Forelimb muscle (tissue), 1 donor: ENCODE measurements around the gene THRSP. TPM values are rescaled to one million over a fixed set of nuclear protein-coding genes. Genes with fewer than 3 reads are reported as not detected.

Experiments
- DNase-seq: peaks from one replicate; pipeline ENCODE4 v3.0.0-alpha.2; 2013; ENCODE audit warnings: low read depth
- polyA plus RNA-seq: library from polyadenylated mRNA; unstranded; fragments of 120-200 nt; gene quantifications from one replicate; pipeline ENCODE4 v1.2.1, GENCODE V29; 2013; ENCODE audit not compliant: insufficient read length

The THRSP gene
- polyA plus RNA-seq, 1 donor = 0.51 TPM

DNA sequence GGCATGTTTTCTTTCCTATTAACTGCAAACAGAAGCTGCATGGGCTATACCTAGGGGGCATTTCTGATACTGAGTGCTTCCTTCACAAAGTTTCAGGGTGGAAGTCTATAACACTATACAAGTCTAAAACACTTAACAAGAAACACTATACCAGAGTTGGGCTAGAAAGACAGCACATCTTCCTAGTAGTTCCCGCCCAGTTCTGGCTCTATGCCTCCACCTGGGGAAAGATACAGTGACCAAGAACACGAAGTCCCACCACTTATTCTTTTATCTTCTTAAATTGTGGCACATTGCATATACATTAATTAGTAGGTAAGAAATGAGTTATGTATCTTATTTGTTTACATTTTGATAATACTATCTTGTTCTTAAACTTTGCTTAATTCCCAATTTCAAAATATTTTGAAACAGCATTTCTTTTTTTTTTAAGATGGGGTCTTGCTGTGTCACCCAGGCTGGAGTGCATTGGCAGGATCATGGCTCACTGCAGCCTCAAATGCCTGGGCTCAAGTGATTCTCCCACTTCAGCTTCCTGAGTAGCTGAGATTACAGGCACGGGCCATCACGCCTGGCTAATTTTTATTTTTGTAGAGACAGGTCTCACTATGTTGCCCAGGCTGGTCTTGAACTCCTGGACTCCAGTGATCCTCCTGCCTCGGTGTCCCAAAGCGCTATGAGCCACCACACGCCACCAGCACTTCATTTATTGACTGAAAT, 34.2 kb downstream of the THRSP start:
- DNase-seq = no peak

- DNase-seq = no peak
Observed at GRCh38 chr11:78099666-78100065, 36.0 kb downstream of the THRSP start.

GRCh38 chr11:78100261-78100660, 36.6 kb downstream of the THRSP start:
- no peak for DNase-seq

DNA sequence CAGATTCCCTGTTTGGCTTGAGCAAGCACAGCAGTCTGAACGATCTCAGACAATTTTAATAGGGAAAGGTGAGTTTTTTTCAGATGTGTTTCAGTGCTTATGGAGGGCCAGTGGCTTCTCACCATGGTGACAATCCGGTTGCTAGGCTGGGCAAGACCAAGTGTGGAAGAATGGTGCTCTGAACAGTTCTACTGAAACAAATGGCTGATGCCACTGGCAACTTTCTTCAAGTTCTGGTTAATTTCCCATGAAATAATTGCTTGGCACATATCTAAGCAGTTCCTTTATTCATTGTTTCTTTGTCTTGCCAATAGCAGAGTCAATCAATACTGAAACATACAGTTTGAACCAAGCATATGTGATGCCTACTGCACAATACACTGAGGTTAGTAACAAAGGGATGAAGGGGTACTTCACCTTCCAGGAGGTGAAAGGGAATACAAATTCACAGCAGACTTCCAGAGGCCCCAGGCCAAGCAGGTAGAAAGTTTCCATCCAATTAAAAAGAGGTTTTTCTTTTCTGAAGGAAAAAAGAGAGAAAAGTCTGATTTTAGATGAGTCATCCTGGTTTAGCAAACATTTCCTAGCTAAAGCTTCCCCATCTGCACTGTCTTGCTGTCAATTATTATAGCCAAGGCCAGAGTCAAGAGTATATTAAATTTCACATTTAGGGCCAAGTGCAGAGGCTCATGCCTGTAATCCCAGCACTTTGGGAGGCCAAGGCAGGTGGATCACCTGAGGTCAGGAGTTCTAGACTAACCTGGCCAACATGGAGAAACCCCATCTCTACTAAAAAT, 37.2 kb downstream of the THRSP start:
- no peak for DNase-seq

DNA sequence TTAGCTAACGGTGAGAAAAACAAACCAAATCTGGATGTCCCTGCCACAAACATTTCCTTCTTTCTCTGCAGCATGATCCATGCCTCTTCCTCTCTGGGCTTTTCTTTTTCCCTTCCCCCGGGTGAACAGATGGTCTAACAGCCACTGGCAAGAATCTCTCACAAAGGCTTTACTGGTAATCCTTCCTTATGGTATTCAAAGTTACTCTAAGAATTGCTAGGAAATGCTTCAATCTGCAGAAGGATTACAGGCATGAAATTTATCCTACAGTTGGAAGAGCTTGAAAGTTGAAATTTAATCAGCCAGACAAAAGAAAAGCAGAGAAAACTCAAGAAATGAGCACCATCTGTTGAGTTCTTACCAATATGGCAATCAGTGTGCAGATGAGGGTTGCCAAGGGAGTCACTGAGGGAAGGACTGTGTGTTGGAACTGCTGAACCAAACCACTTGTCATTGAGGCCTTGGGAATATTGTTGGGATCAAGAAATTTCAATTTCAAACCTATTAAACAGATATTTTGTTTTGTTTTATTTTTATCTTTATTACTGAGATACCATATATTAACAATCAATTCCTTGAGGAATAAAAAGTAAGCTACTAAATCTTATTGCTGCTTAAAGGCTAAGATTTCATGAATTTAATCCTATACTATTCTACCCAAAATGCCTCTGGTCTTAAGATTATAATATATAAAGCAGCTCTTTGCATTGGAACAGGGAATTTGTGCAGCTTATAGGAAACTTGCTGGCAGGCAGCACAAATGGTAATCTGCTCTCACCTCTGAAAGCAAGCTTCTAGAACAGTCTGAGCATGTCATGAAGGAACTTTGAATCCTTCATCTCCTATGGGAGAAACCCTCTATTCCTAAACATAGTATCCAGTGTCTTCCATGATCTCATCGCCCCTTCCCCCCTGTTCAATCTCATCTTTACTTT, 45.7 kb downstream of the THRSP start:
- DNase-seq = no peak

DNA sequence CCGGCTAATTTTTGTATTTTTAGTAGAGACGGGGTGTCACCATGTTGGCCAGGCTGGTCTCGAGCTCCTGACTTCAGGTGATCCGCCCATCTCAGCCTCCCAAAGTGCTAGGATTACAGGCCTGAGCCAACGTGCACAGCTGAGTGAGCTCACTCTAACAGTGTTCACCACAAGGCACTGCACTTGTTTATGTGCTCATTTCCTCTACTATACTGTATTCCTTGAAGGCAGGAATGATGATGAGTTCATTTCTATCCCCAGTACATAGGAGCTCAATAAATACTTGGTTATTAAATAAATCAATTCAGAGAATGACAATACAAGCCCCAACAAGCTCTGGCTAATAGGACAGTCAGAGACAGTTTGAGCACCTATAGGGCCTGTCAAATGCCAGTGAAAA, 46.7 kb downstream of the THRSP start:
- DNase-seq = no peak

DNA sequence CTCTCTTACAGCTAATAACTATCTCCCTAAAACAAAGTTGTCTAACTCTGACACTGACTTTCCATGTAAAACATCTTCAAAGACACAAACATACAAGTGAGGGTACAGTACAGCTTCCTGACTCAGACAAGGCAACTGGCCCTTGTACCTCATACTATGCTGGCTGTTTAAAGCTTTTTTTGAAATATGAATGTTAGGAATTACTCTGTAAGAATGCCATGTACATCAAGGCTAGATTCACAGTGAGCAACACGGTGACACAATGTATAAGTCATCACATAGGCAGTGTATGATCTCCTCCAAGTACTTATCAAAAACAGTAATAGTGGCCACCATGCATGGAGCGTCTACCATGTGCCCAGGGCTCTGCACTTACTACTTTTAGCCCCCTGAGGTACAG, 47.2 kb downstream of the THRSP start:
- DNase-seq = no peak

DNA sequence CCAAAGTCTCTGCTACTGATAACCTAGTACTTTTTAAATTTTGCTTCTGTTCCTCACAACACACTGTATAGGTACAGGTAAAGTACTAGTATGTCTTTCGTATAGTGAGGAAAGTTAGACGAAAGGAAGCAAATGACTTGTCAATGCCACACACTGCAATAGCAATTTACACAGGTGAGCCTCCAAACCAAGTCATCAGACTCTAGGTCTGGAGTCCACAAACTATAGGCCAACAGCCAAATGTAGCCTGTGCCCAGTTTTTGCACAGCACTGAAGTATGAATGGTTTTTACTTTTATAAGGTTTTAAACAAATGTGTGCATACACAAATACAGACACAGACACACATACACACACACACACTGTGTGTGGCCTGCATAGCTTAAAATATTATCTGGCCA, 47.6 kb downstream of the THRSP start:
- DNase-seq = no peak

GRCh38 chr11:78112582-78113275, 49.1 kb downstream of the THRSP start:
- DNase-seq = no peak

Other genes with a start within 250 kb of the THRSP start
- 33.3 TPM for gene RSF1, start 243.1 kb upstream of the THRSP start, polyA plus RNA-seq
- gene AAMDC, start 242.7 kb upstream of the THRSP start, polyA plus RNA-seq = 38.5 TPM
- 24.4 TPM for gene INTS4, start 69.2 kb upstream of the THRSP start, polyA plus RNA-seq
- 1.0 TPM for gene KCTD14, start 40.6 kb upstream of the THRSP start, polyA plus RNA-seq
- 163 TPM for gene NDUFC2, start 16.0 kb downstream of the THRSP start, polyA plus RNA-seq
- 20.6 TPM for gene ALG8, start 75.8 kb downstream of the THRSP start, polyA plus RNA-seq
- 7.2 TPM for gene KCTD21, start 124.8 kb downstream of the THRSP start, polyA plus RNA-seq
- 5.1 TPM for gene USP35, start 125.1 kb downstream of the THRSP start, polyA plus RNA-seq